Activated T-helper 9 cell treated with anti-CD3 and anti-CD28 coated beads, Interleukin-2, amount 50 U/mL, for 16 hours (primary cell): ENCODE data around the gene ADIPOQ.
"Not testable (repeated sequence)": the region's sequence is repeated elsewhere in the genome, so short reads cannot be mapped to it uniquely, and the experiment has no call there.

Experiments used
- DNase-seq: peaks from one replicate; pipeline ENCODE4 v3.0.0-alpha.2; 2020; ENCODE audit warnings: low read depth

The ADIPOQ gene

DNA sequence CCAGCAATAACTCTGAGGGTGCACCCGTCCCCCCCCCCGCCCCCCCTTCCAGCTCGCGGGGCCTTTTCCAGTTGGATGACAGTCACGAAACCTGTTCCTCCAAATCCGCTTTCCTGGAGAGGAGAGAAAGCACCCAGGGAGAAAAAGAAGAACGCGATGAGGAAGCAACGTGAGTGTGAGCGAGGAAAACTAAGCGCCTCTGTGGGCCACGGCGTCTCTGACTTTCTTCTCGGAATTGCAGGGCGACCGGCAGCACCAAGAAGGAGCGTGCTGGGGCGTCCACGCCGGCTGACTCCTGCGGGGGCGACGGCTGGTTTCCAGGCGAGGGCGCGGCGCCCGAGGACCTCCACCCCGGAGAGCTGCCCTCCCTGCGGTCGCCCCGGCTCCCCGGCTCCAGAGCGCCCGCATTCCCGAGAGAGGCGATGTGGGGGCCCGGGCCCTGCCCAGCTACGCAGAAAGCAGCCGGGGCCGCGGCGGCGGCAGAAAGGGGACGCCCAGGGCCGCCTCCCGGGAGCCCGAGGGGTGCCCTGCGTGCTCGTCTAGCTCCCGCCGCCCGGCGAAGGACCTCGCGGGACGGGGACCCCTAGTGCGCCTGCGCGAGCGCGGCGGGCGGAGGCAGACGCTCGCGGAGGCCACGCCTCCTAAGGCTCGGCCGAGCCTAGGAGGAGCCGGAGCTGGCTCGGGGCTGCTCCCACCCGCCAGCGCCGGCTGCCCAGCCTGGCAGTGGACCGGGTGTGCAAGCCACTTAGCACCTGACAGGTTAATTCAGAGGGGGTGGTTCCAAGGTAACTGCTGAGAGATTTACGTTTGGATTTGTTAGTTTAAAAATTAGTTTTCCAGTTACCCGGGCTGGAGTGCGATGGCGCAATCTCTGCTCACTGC lies 15.3 kb upstream of the ADIPOQ start:
- DNase-seq, result peak; percentile 81

DNA sequence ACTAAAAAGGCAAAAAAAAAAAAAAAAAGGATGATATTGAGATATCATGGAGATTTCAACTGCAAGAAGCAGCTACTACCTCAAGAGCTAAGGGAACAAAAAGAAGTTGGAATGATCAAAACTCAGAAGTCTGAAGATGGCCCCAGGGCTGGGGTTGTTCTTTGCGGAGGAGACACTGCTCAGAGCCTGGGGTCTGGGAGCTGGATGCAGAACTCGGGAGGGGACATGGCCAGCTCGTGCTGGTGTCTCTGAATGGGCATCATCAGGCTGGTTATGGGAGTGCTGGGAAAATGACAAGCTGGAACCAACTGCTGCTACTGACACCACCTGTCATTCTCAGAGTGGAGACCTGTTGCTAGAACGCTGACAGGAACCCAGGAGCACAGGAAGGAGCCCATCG lies 14.2 kb upstream of the ADIPOQ start:
- no peak for DNase-seq

DNA sequence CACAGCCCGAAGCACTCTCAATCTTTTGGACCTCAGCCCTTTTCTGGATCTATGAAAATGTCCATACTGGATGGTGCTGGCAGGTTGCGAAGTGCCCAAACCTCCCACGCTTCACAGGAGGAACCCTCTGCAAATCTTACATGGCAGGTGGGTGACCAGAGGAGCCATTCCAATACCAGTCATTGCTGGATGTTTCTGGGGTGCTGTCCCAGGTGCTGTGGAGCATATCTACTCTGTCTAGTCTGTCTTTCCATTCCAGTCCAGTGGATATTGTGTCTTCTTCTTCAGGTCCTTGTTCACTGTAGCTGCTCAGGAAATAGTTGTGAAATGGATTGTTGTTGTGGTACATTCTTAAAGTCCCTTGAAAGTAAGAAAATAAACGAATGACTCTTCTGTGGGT lies 10.7 kb upstream of the ADIPOQ start:
- DNase-seq, result no peak

DNA sequence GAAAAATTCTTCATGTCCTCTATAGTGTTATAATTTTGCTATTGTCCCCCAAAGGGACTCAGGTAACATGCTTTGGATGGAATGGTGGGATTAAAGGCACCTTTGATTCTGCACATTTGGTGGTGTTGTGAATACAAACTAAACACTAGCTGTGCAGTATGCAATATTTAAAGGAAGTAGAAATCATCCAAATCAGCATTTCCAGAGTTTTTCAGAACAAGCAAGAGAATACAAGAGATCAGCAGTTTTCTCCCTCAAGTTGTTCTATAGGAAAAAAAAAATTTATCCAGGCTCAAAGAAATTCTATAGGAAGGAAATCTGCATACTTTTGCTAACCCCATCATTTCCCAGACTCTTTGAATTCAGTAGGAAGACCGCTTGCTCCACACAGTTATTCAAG lies 10.2 kb upstream of the ADIPOQ start:
- no peak for DNase-seq

DNA sequence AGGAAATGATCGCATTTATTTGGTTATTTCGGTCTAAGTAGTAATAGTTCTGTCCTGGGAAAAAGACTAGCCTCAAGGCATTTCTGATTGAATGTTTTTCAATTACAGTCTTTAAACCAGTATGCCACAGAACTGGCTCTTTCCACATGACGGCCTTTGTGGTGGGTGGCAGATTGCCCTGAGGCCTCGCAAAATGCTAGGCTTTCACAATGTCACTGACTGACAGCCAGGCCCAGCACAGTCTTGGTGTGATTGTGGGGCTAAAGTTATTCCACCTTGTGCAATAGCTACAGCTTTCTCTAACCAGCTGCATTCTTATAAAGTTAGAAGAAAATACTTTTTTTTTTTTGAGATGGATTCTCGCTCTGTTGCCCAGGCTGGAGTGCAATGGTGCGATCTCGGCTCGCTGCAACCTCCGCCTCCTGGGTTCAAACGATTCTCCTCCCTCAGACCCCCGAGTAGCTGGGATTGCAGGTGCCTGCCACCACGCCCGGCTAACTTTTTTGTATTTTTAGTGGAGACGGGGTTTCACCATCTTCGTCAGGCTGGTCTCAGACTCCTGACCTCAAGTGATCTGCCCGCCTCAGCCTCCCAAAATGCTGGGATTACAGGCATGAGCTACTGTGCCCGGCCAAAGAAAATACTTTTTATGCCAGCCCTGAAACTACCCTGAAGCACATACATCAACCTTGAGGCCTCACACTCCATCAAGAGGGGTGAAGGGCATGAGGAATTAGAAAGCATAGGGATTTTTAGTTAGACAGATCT lies 2.5 kb upstream of the ADIPOQ start:
- DNase-seq, result no peak

DNA sequence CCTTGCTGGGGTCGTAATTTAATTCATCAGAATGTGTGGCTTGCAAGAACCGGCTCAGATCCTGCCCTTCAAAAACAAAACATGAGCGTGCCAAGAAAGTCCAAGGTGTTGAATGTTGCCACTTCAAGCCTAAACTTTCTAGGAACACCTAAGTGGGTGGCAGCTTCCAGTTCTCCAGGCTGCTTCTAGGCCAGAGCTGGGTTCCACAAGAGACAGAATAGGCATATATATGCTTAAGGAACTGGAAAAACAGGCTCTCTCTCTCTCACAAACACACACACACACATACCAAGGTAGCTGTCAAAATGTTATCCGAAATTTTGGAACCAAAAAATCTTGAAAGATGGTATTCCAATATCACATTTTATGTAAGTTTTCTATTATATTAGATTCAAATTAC lies 890 bp upstream of the ADIPOQ start:
- DNase-seq, result no peak

DNA sequence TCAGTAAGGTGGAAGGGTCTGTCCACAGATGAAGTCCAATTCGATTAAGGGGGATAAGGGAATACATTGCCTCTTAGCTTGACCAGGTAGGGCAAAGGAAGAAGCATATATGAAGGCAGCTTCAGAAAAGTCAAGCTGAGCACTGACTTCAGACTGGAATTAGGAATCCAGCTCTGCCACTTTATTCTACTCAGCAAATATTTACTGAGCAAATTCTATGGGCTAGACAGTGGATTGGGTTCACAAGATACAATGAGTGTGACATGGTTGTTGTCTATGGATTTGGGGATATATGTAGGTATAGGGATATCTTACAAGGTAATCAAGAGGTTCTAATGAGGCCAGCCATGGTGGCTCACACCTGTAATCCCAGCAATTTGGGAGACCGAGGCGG lies 526 bp downstream of the ADIPOQ start:
- no peak for DNase-seq

DNA sequence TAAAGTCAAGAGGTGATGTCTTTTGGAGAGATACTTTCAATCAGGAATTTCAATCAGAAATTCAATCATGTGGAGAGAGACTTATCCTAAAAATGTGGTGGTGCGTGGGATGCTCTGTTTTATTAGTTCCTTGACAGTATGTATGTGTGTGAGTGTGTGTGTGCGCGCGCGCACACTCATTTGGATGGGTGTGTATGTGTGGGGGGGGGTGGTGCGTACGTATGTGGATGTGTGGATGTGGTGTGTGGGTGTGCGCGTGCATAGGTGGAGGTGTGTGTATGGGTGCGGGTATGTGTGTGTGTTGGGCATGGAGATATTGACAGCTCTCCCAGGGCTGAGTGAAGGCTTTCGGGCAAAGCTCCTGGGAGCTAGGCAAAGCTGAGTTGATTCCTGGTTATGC lies 2.4 kb downstream of the ADIPOQ start:
- no peak for DNase-seq

DNA sequence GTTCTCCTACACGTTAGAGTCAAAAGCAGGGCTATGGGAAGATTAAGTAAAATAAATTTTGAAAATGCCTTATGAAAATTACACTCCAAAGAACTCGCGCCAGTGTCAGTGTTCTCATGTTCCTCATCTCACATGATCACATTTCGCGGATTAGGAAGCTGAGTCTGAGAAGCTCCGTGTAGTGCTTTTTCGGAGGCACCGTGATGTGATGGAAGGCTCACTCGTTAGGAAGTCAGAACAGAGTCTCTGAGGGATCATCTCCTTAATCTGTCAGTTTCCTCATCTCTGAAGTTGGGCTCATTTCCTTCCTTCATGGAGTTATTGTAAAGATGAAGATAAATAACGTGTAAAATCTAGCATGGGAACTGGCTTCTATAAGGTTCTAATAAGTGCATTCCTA lies 3.2 kb downstream of the ADIPOQ start:
- no peak for DNase-seq

DNA sequence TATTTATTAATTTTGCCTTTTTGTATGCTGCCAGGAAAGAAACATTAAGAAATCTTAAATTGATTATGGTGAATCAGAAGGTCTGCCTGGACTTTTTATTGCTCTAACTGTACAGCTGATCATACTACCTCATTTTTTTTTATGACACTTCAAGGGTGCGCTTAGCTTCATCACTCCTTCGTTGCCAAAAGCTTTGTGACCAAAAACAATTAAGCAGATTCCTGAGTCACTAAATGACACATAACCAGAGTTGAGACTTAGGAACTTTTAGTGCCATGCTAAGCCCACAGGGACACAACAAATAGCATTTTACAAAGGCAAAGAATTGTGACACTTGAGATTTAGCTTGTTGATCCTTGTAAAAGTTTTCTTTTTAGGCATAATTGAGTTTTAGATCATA lies 4.9 kb downstream of the ADIPOQ start:
- no peak for DNase-seq

DNA sequence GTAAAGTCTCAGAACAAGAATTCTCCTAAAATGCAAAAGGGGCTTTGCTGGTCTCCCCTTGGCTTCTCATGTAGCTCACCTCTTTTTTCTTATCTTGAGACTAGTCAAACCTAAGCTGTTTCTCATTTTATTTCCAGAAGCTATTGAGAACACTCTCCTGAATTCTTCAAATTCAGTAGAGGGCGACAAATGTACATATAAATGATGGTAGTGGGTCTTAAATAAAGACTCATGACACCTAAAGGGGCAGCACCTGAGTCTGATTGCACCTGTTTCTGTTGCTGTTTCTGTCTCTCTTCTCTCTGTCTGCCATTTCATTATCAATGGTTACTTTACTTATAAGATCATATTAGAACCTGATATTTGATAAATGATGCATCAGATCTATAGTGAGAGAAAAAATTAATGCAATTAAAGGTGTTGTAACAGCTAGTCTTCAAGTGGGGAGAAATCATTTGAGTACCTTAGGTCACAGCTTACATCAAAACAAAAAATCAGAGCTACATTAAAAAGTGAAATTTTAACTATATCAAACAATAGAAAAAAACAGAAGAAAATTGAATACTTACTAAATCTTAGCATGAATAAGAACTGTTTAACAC lies 7.0 kb downstream of the ADIPOQ start:
- no peak for DNase-seq

DNA sequence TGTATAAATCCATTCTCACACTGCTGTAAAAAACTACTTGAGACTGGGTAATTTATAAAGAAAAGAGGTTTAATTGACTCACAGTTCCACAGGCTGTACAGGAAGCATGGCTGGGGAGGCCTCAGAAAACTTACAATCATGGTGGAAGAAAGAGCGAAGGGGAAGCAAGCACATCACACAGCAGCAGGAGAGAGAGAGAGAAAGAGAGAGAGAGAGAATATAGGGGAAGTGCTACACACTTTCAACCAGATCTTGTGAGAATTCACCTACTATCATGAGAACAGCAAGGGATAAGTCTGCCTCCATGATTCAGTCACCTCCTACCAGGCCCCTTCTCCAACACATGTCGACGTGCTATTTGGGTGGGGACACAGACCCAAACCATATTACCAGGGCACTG lies 9.3 kb downstream of the ADIPOQ start:
- DNase-seq, result not testable (repeated sequence)

DNA sequence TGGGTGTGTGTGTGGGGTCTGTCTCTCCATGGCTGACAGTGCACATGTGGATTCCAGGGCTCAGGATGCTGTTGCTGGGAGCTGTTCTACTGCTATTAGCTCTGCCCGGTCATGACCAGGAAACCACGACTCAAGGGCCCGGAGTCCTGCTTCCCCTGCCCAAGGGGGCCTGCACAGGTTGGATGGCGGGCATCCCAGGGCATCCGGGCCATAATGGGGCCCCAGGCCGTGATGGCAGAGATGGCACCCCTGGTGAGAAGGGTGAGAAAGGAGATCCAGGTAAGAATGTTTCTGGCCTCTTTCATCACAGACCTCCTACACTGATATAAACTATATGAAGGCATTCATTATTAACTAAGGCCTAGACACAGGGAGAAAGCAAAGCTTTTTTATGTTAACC lies 10.5 kb downstream of the ADIPOQ start:
- DNase-seq, result no peak

DNA sequence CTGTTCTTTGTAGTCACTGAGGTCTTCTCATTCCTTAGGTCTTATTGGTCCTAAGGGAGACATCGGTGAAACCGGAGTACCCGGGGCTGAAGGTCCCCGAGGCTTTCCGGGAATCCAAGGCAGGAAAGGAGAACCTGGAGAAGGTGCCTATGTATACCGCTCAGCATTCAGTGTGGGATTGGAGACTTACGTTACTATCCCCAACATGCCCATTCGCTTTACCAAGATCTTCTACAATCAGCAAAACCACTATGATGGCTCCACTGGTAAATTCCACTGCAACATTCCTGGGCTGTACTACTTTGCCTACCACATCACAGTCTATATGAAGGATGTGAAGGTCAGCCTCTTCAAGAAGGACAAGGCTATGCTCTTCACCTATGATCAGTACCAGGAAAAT lies 11.6 kb downstream of the ADIPOQ start:
- DNase-seq, result no peak

DNA sequence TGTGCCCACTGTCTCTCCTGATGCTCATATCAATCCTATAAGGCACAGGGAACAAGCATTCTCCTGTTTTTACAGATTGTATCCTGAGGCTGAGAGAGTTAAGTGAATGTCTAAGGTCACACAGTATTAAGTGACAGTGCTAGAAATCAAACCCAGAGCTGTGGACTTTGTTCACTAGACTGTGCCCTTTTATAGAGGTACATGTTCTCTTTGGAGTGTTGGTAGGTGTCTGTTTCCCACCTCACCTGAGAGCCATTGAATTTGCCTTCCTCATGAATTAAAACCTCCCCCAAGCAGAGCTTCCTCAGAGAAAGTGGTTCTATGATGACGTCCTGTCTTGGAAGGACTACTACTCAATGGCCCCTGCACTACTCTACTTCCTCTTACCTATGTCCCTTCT lies 12.4 kb downstream of the ADIPOQ start:
- no peak for DNase-seq

DNA sequence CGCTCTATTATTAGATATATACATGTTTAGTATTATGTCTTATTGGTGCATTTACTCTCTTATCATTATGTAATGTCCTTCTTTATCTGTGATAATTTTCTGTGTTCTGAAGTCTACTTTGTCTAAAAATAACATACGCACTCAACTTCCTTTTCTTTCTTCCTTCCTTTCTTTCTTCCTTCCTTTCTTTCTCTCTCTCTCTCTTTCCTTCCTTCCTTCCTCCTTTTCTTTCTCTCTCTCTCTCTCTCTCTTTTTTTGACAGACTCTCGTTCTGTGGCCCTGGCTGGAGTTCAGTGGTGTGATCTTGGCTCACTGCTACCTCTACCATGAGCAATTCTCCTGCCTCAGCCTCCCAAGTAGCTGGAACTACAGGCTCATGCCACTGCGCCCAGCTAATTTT lies 15.2 kb downstream of the ADIPOQ start:
- DNase-seq, result no peak

DNA sequence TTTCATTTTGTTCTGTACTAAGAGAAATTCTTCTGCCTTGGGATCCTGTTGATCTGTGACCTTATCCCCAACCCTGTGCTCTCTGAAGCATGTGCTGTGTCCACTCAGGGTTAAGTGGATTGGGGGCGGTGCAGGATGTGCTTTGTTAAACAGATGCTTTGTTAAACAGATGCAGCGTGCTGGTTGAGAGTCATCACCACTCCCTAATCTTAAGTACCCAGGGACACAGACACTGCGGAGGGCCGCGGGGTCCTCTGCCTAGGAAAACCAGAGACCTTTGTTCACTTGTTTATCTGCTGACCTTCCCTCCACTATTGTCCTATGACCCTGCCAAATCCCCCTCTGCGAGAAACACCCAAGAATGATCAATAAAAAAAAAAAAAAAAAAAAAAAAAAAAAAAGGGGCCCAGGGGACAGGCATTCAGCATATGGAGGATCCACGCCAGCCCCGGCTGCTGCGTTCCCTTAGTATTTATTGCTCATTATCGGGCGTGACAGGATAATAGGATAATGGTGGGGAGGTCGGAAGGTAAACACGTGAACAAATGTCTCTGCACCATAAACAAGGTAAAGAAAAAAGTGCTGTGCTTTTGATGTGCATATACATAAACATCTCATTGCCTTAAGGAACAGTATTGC lies 22.8 kb downstream of the ADIPOQ start:
- DNase-seq, result not testable (repeated sequence)

DNA sequence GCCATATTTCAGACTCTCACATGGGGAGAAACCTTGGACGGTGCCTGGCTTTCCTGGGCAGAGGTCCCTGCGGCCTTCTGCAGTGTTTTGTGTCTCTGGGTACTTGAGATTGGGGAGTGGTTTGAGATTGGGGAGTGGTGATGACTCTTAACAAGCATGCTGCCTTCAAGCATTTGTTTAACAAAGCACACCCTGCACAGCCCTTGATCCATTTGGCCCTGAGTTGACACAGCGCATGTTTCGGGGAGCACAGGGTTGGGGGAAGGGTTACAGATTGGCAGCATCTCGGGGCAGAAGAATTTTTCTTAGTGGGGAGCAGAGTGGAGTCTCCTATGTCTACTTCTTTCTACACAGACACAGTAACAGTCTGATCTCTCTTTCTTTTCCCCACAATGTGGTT lies 23.6 kb downstream of the ADIPOQ start:
- not testable (repeated sequence) for DNase-seq

DNA sequence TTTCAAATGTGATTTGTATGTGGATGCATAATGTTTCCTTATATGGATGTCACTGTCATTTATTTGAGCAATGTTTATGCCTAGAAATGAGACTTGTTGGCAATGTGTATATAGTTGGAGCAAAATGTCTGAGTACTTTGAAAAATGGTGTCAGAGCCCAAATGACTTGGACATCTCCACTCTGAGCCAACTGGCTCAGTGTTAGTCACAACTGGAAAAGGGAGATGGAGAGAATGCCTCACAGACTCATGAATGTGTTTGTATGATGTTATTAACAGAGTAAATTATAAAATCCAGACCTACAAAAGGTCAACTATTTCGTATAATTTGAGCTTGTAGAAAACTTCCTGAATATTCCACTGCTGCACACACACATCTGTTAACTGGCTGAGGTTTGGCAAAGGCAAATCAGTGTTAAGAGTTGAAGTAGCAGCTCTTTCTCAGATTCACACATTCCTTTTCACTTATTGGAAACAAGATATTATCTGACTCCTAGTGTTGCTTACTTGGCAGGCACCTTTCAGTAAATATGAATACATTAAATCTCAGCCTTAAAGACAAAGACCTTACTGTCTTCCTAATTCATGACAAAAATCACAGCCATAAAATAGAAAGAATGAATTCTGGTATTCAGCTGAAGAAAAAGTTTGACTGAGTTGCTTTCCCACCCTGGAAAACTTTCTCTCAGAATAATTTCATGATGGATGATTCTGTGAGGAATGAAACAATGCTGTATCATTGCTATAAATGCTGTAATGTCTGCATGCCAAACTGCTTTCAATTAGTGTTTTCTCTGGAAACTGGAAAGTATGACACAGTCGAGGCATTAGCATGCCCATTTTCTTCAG lies 27.0 kb downstream of the ADIPOQ start:
- no peak for DNase-seq

DNA sequence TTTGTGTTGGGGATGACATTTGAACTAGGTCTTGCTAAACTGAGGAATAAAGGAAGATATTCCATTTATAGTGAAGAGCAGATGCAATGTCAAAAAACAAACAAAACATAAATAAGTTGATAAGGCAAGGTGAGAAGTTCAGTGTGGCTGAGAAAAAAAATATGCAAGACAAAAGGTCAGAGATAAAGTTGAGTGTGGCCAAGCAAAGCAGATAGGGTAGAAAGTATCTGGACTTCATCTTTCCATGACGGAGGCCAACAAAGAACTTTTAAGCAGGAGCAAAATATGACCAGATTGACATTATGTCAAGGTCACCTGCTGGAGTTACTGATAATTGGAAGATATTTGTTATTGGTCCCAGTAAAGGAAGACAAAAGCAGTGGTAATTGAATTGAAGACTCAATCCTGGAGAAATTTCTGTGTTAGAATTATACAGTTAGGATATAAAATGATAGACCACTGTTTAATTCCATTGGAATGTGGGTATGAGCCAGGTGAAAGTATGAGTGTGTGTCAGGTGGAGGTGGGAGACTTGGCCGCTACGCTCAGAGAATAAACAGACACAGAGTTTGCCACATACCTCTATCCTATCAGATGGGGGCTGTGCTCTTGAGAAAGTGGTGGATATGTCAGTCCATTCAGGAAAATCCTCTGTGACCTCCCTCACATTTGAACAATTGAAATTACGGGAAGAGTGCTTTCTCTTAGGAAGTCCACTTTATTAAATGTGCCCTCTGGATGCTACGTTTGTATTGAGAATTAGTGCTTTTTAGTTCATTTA lies 28.1 kb downstream of the ADIPOQ start:
- DNase-seq, result no peak

DNA sequence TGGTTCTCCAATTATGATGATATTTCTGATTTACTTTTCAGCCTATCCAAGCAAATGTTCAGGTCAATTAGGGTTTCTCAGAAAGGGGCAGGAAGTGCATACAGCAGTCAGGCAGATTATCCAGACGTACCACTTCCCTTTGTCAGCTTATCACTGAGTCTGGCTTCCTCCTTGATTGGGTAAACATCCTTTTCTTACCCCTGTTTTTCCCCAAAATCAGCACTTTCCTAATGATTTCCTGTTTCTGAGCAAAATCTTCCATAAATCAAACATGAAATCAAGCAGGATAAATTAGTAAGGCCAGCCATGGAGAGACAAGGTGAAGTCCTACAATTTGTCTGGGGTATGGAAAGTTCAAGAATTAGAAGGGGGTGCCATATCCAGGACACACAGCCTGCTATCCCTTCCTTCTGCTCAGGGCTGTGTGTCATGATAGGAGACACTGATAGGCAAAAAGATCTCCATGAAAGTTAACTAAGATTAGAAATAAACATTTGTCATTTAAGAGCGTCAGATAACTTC lies 29.0 kb downstream of the ADIPOQ start:
- DNase-seq, result no peak
